Stimulated activated naive CD4-positive, alpha-beta T cell (primary cell): Measurements from ENCODE around the gene OTUB2.
A peak's percentile ranks its signal among the peaks of the same experiment; 100 is the strongest.

Experiments
- DNase-seq, 6 experiments: peaks; one replicate each; lab custom pipeline; 2025; lab: John Stamatoyannopoulos, UW

The OTUB2 gene

DNA sequence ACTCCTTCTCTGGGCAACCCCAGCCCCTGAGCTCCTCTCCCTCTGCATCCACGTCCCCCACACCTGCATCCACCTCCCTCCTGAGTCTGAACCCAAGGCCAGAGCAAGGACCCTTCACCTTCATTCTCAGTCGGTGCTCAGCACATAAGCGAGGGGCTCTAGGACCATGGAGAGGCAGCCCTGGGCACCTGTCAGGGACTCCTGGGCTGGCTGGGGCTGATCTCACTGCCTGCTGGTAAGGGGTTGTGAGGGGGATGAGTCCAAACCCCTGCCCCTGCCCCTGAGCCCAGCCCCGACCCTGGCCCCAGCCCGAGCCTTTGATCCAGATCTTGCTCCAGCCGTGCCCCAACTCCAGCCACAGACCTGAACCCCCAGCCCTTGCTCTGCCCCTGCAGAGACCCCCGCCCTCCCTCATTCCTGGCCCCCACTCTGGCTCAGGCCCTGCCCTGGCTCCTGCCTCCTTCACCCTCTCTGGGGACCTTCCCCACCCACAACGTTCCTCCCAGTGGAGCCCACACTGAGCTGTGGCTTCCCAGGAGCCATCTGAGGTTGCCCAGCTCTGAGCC lies 29.9 kb upstream of the OTUB2 start:
- no peak for DNase-seq

- DNase-seq, result no peak
These were observed 29.1 kb upstream of the OTUB2 start, which contains the start of gene CCDC197 for GRCh38 chr14:93997082-93997481. Gene CCDC197 (plus strand): TSS chr14:93997301. CDS start chr14:93998132, 831 bp downstream.

- no peak for DNase-seq
These were observed 27.9 kb upstream of the OTUB2 start for GRCh38 chr14:93997916-93998870.

- no peak for DNase-seq
These were observed 27.2 kb upstream of the OTUB2 start for GRCh38 chr14:93998871-93999403.

GRCh38 chr14:93999573-93999972 lies 26.6 kb upstream of the OTUB2 start:
- no peak for DNase-seq

- DNase-seq, result no peak
These were observed 25.9 kb upstream of the OTUB2 start for GRCh38 chr14:94000267-94000666.

DNA sequence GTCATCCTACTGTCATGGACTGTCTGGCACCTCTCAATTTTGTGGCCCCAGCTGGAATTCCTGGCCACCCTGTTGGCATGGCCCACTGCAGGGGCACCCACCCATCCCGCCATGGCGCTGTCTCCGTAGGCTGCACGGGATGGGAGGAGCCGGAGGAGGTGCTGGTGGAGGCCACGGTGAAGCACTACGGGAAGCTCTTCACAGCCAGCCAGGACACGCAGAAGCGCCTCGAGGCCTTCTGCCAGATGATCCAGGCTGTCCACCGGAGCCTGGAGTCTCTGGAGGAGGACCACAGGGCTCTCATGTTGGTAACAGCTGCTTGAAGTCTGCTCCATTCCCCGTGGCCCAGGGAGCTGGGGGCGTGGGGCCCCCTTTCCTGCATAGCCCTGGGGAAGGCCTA lies 25.1 kb upstream of the OTUB2 start:
- DNase-seq, result no peak

DNA sequence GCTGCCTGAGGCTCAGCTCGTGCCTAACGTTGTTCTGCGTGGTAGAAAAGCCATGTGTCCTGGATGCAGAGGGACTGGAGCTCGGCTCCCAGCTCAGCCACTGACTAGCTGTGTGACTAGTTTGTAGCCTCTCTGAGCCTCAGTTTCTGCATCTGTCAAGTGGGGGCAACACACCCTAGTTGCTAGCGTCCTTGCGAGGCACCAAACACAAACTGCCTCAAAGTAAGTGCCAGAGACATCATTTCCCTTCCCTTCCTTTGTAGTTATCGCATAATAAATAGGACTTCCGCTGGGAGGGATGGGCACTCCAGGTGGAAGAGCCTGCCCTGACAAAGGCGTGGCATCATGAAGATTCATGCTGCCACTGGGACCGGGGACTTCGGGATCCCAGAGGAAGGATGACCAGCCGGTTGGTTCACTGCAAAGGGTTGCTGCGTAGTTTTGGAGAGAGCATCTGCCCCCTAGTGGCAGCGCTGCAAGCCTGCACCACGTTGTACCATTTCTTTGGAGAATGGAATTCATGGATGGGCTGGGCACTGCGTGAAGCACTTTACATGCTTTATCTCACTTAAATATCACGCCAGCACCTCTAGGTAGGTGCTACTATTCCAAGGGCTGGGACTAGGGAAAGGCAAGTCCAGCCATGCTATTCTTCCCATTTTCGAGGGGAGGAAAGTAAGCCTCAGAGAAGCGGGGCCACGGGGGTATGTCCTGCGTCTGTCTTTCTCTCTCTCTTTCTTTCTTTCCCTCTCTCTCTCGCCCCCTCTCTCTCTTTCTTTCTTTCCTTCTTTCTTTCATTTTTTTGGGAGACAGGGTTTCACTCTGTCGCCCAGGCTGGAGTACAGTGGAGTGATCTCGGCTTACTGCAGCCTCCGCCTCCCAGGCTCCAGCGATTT lies 24.4 kb upstream of the OTUB2 start:
- DNase-seq, result peak; percentile 14 to 60 (median 21)

GRCh38 chr14:94003397-94003796 lies 22.7 kb upstream of the OTUB2 start:
- DNase-seq, result no peak

- no peak for DNase-seq
These were observed 22.1 kb upstream of the OTUB2 start for GRCh38 chr14:94004015-94004414.

GRCh38 chr14:94005324-94006073 lies 20.6 kb upstream of the OTUB2 start:
- no peak for DNase-seq

GRCh38 chr14:94008234-94008633 lies 17.9 kb upstream of the OTUB2 start:
- no peak for DNase-seq

GRCh38 chr14:94009767-94010166 lies 16.4 kb upstream of the OTUB2 start:
- DNase-seq, result no peak

DNA sequence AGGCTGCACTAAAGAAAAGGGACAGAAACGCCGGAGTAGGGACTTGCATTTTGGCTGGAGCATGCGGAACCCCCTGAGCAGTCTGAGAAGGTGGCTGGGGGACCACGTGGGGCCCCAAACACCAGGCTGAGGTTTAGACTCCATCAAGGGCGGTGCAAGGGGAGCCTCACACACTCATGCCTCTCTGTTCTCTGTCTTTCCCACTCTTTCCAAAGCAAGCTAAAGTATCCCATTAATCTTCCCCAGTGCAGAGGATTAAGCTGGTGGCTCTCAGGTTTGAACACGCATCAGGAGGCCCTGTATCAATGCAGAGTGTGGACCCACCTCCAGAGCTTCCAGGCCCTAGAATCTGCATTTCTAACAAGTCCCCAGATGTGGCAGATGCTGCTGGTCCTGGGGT lies 15.5 kb upstream of the OTUB2 start:
- no peak for DNase-seq

GRCh38 chr14:94011795-94012194 lies 14.3 kb upstream of the OTUB2 start:
- DNase-seq, result peak in 3 of 6 experiments; percentile 42 to 52 (median 46)

GRCh38 chr14:94014382-94014781 lies 11.8 kb upstream of the OTUB2 start:
- DNase-seq, result no peak

- no peak for DNase-seq
These were observed 10.9 kb upstream of the OTUB2 start for GRCh38 chr14:94015223-94015622.

DNA sequence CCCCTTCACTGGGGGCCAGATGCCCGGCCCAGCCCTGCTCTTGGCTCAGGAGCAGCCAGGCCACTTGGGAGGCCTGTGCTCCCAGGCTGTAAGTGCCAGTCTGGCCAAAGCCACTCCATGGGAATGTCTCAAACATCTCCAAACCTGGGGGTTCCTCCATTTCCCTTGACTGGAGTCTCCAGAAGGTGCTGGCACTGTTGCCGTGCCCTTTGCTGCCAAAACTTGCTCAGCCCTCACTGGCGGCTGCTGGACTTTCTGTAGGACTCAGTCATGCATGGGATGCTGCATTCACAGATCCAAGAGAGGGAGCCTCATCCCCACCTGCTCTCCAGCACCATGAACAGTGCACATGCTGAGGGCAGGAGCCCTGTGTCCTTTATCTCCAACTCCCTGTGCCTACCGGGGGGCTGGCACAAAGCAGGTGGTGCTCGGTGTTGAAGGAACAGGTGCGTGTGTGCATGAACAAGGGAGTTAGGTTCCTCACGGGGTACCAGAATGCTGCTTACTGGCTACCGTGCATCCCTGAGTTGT lies 9.6 kb upstream of the OTUB2 start:
- DNase-seq, result no peak

GRCh38 chr14:94018308-94018707 lies 7.8 kb upstream of the OTUB2 start:
- no peak for DNase-seq

DNA sequence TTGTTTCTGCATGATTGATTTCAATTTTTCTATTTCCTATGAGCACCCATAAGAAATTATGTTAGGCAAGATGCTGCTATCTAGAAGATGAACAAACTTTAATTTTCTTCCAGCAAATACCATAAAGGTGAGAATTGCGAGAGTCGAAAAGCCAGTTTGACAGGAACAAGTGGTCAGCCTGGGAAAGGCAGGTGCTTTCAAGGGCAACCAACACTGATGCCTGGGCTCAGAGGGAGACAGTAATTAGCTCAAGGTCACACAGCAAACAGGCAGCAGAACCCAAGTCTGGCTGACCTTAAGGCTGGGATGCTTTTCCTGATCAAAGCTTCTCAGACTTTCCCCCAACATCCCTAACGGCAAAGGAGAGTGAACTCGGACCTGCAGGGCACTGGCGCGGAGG lies 6.8 kb upstream of the OTUB2 start:
- no peak for DNase-seq

DNA sequence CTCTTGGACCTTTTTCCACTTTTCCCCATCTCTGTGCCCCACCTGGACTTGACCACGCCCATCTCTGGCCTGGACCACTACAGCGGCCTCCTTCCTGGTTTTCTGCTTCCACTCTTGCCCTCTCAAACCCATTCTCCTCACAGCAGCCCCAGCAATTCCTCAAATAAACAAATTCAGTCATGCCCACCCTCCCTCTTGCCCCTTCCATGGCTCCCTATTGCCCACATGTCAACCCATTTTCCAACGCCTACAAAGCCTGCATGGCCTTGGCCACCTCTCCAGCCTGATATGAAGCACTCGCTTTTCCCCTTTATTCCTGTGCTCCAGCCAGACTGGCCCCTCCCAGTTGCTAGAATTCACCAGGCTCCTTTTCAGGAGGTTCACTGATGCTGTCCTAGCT lies 5.9 kb upstream of the OTUB2 start:
- no peak for DNase-seq
